Mucosa of rectum (tissue), 2 donors: Measurements from ENCODE around the gene CERT1.

Experiments
- H3K27ac ChIP-seq, 2 donors: one replicate each; pipeline ENCODE4 v1.7.0; 2013; ENCODE audit warnings: inconsistent platforms in 2 of 2, low read depth in 2 of 2, low read length in 2 of 2
- H3K27me3 ChIP-seq, 2 donors: one replicate each; pipeline ENCODE4 v1.7.0; 2013; ENCODE audit warnings: low read length in 2 of 2; ENCODE audit not compliant: control insufficient read depth in 2 of 2, insufficient read depth in 2 of 2
- H3K36me3 ChIP-seq, 2 donors: one replicate each; pipeline ENCODE4 v1.7.0; 2013; ENCODE audit warnings: low read length in 2 of 2; ENCODE audit not compliant: control insufficient read depth in 2 of 2, insufficient read depth in 2 of 2
- H3K4me1 ChIP-seq, 2 donors: one replicate each; pipeline ENCODE4 v1.7.0; 2013; ENCODE audit warnings: low read length in 2 of 2, mild to moderate bottlenecking in 1 of 2; ENCODE audit not compliant: control insufficient read depth in 2 of 2, insufficient read depth in 2 of 2
- H3K4me3 ChIP-seq, 2 donors: one replicate each; pipeline ENCODE4 v1.7.0; 2013; ENCODE audit warnings: low read length in 2 of 2
- H3K9ac ChIP-seq, 2 donors: one replicate each; pipeline ENCODE4 v1.7.0; 2013; ENCODE audit warnings: low read length in 2 of 2, low read depth in 1 of 2, mild to moderate bottlenecking in 1 of 2
- H3K9me3 ChIP-seq, 2 donors: one replicate each; pipeline ENCODE4 v1.7.0; 2013; ENCODE audit warnings: low read length in 2 of 2; ENCODE audit not compliant: control insufficient read depth in 2 of 2
- donor health status: healthy.
- donor health status: Normal muscosa, but diverticular disease.

The CERT1 gene

GRCh38 chr5:75484605-75485004, 26.8 kb downstream of the CERT1 start:
- Histone ChIP-seq H3K4me3 (no peak overlapping the region), H3K4me1 (no peaks in the 10 kb centered on the region), H3K9ac (no peak overlapping the region), H3K36me3 (no peaks in the 10 kb centered on the region), H3K27ac (no peak overlapping the region), H3K27me3 (no peaks in the 10 kb centered on the region), H3K9me3 (peaks cover 0 to 3% of the 10 kb centered on the region in 2 donors)

GRCh38 chr5:75482482-75482881, 28.9 kb downstream of the CERT1 start:
- Histone ChIP-seq H3K4me1 (no peaks in the 10 kb centered on the region), H3K36me3 (no peaks in the 10 kb centered on the region), H3K27me3 (no peaks in the 10 kb centered on the region), H3K9me3 (peaks cover 0 to under 1% of the 10 kb centered on the region in 2 donors), H3K27ac (no peak overlapping the region), H3K4me3 (no peak overlapping the region), H3K9ac (no peak overlapping the region)

- Histone ChIP-seq H3K9me3 (no peaks in the 10 kb centered on the region), H3K4me3 (no peak overlapping the region), H3K36me3 (no peaks in the 10 kb centered on the region), H3K4me1 (no peaks in the 10 kb centered on the region), H3K27me3 (no peaks in the 10 kb centered on the region), H3K27ac (no peak overlapping the region), H3K9ac (no peak overlapping the region)
Observed at GRCh38 chr5:75481024-75481423, 30.4 kb downstream of the CERT1 start.

- Histone ChIP-seq H3K36me3 (no peaks in the 10 kb centered on the region), H3K9me3 (no peaks in the 10 kb centered on the region), H3K9ac (no peak overlapping the region), H3K27me3 (no peaks in the 10 kb centered on the region), H3K4me3 (no peak overlapping the region), H3K27ac (no peak overlapping the region), H3K4me1 (no peaks in the 10 kb centered on the region)
Observed at GRCh38 chr5:75475364-75475763, 36.1 kb downstream of the CERT1 start.

- H3K4me3 ChIP-seq = no peak overlapping the region
- no peaks in the 10 kb centered on the region for H3K36me3 ChIP-seq
- H3K27ac ChIP-seq = no peak overlapping the region
- H3K9ac ChIP-seq = no peak overlapping the region
- peaks cover 2 to 4% of the 10 kb centered on the region in 2 donors for H3K9me3 ChIP-seq
- no peaks in the 10 kb centered on the region for H3K27me3 ChIP-seq
- H3K4me1 ChIP-seq = no peaks in the 10 kb centered on the region
Observed at GRCh38 chr5:75473463-75473862, 38.0 kb downstream of the CERT1 start.

- Histone ChIP-seq H3K9ac (no peak overlapping the region), H3K27me3 (no peaks in the 10 kb centered on the region), H3K36me3 (no peaks in the 10 kb centered on the region), H3K27ac (no peak overlapping the region), H3K9me3 (peaks cover 5% of the 10 kb centered on the region in 2 donors), H3K4me1 (no peaks in the 10 kb centered on the region), H3K4me3 (no peak overlapping the region)
Observed at GRCh38 chr5:75472973-75473372, 38.5 kb downstream of the CERT1 start.

- Histone ChIP-seq H3K27ac (no peak overlapping the region), H3K4me3 (no peak overlapping the region), H3K27me3 (no peaks in the 10 kb centered on the region), H3K9ac (no peak overlapping the region), H3K36me3 (no peaks in the 10 kb centered on the region), H3K4me1 (no peaks in the 10 kb centered on the region), H3K9me3 (peaks cover 5% of the 10 kb centered on the region in 2 donors)
Observed at GRCh38 chr5:75471193-75471592, 40.2 kb downstream of the CERT1 start.

GRCh38 chr5:75469017-75469416, 42.4 kb downstream of the CERT1 start:
- no peak overlapping the region for H3K4me3 ChIP-seq
- no peak overlapping the region for H3K9ac ChIP-seq
- H3K27ac ChIP-seq = no peak overlapping the region
- H3K27me3 ChIP-seq = no peaks in the 10 kb centered on the region
- no peaks in the 10 kb centered on the region for H3K36me3 ChIP-seq
- no peaks in the 10 kb centered on the region for H3K4me1 ChIP-seq
- H3K9me3 ChIP-seq = peaks cover 5% of the 10 kb centered on the region in 2 donors

GRCh38 chr5:75468593-75468992, 42.8 kb downstream of the CERT1 start:
- Histone ChIP-seq H3K9ac (no peak overlapping the region), H3K4me3 (no peak overlapping the region), H3K4me1 (no peaks in the 10 kb centered on the region), H3K27me3 (no peaks in the 10 kb centered on the region), H3K9me3 (peaks cover 5% of the 10 kb centered on the region in 2 donors), H3K36me3 (no peaks in the 10 kb centered on the region), H3K27ac (no peak overlapping the region)

- Histone ChIP-seq H3K4me3 (no peak overlapping the region), H3K27me3 (no peaks in the 10 kb centered on the region), H3K27ac (no peak overlapping the region), H3K4me1 (no peaks in the 10 kb centered on the region), H3K9me3 (peaks cover 5% of the 10 kb centered on the region in 2 donors), H3K36me3 (no peaks in the 10 kb centered on the region), H3K9ac (no peak overlapping the region)
Observed at GRCh38 chr5:75466006-75466716, 45.3 kb downstream of the CERT1 start.
